Measurements from ENCODE around the gene UCK2.

UCK2 gene

GRCh38 chr1:165884009-165884689 lies 56.7 kb downstream of the UCK2 start:
- DNase-seq: no peak

GRCh38 chr1:165884690-165885304 lies 57.4 kb downstream of the UCK2 start:
- DNase-seq: no peak

DNA sequence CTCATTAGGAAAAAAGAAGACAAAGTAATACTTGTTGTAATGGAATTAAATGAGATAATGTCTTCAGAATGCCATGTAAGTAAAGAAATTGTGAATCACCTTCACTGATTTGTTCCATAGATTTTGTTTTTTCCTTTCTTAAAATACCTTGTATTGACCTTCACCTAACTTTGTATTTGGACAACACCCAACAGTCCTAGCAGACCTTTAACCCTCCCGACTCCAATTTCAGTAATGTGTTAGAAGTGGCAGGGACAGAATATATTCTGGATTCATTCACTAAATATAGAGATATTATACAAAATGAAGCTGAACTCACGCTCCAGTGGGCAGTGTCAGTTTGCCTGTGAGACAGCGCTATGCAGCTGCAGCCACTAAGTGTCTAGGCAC lies 57.9 kb downstream of the UCK2 start:
- DNase-seq: no peak

DNA sequence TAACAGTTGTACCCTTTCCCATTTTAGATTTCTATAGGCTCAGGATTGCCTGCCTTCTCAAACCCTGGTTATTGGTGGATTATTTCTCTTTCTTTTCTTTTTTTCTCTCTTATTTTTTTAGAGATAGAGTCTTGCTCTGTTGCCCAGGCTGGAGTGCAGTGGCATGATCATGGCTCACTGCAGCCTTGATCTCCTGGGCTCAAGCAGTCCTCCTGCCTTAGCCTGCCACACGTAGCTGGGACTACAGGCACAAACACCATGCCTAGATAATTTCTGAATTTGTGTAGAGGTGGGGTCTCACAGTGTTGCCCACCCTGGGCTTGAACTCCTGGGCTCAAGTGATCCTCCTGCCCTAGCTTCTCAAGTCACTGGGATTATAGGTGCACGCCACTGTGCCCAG lies 58.8 kb downstream of the UCK2 start:
- no peak for DNase-seq

DNA sequence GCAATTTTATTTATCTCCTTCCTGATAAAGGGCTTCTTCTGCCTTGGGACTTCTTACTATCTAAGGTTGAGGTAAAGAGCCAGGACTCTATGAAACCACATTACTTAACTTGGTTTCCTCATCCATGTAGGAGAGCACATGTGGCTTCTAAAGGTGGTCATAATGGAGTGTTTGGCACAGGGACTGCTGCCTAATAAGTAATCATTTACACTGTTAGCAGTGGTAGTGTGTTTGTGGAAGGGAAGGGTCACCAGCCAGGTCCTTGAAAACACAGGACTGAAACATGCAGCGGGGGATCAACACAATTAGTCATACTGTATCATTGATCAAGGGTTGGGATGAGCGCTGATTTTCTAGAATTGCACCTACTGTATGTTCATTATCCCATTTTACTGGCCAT lies 59.6 kb downstream of the UCK2 start:
- no peak for DNase-seq

DNA sequence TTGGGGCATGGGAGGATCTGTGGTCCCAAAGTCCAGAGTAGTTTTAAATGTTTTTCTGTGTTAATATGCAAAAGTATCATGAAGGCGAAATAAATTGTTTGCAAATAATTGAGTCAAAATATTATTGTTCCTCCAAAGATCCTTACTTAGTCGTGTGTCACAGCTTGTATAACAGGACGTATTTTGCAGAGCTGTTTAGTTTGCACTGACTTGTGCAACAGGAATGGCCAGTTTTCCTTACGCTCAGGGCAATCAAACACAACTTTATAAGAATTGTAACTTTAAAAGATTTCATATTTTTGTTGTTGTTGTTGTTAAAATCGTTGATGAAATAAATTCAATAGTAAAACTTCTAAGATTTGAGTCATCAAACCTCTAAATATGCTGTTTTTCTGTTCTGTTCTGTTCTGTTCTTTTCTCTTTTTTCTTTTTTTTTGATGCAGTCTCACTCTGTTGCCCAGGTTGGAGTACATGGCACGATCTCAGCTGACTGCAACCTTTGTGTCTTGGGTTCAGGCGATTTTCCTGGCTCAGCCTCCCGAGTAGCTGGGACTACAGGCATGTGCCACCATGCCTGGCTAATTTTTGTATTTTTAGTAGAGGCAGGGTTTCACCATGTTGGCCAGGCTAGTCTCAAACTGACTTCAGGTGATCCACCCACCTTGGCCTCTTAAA lies 60.6 kb downstream of the UCK2 start:
- no peak for DNase-seq

DNA sequence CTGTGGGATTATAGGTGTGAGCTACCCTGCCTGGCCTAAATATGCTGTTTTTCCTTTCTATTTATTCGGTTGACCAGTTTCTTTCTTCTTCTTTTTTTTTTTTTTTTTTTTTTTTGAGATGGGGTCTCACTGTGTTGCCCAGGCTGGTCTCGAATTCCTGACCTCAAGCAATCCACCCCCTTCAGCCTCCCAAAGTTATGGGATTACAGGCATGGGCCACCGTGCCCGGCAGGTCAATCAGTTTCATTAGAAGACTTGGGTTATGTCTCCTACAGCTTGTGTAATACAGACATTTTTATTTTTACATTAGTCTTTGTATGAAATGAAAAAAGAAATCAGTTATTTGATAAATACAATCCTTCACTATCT lies 61.1 kb downstream of the UCK2 start:
- DNase-seq: no peak

- no peak for DNase-seq
Measured at GRCh38 chr1:165890684-165891083, 63.3 kb downstream of the UCK2 start.

- DNase-seq: no peak
Measured at GRCh38 chr1:165891111-165891860, 63.9 kb downstream of the UCK2 start.

GRCh38 chr1:165892935-165893334 lies 65.5 kb downstream of the UCK2 start:
- DNase-seq: no peak

DNA sequence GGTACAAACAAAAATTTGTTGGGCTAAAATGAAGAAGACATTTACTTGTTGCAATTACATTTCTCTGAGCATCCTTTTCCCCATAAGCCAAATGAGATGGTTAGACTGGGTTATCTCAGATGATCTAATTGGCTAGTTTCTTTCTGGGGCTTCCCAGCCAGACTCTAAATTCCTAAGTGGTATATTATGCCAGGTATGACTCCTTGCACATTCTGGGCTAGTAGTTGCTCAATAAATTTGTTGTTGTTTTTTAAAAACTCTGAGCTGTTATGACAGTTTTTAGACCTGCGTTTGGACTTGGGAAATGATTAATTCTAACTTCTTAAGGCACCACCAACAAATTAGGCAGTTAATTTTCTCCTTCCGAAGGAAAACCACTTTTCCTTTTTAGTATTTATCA lies 66.1 kb downstream of the UCK2 start:
- DNase-seq: no peak

DNA sequence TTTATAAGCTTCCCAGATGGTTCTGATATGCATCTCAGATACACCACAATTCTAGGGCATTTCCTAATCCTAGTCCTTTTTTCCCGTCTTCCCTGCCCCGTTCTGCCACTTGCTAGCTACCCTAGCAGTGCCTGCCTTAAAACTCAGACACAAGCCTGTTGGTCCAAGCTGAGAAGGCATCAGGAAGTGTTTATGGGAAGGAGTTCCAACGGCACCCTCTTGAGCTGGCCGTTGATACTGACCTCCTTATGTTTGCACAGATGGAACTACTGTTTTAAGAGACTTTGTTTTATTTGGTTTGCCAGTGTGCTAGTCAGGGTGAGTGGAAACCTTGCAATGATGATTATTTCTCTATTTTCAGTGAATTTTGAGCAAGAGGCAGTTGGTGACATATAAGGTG lies 67.2 kb downstream of the UCK2 start:
- DNase-seq: no peak

DNA sequence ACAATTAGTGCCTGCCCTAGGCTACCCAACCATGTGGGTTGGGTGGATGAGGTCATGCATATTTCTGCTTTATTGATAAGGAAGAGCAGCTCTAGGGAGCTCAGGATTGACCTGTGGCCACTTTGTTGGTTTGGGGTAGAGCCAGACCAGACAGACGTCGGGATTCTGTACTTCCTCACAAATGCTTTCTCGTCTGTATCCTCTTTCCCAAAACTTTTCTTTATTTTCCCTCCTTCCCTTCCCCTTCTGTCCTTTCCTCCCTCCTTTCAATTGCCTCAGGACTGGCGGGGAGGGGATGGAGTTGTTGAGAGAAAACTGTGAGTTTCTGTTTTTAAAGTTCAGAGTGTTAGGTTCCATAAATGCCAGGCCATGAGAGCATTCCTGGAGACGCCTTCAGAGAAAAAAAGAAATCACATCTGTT lies 68.0 kb downstream of the UCK2 start:
- no peak for DNase-seq

DNA sequence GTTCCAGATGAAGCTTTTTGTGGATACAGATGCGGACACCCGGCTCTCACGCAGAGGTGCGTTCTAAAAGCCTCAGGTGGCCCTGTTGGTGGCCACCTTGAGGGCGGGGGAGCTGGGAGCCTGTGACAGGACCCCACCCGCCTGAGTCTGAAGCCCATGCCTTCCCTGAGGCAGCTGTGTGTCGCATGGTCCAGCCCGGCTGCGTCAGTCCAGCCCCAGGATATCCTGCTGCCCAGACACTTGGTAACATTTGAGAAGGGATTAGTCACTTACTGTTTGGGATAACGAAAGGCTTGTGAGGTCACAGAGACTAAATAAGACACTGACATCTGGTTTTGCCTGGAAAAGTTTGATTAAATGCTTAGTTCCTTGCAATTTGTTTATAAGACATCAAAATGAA lies 68.9 kb downstream of the UCK2 start:
- DNase-seq: no peak

DNA sequence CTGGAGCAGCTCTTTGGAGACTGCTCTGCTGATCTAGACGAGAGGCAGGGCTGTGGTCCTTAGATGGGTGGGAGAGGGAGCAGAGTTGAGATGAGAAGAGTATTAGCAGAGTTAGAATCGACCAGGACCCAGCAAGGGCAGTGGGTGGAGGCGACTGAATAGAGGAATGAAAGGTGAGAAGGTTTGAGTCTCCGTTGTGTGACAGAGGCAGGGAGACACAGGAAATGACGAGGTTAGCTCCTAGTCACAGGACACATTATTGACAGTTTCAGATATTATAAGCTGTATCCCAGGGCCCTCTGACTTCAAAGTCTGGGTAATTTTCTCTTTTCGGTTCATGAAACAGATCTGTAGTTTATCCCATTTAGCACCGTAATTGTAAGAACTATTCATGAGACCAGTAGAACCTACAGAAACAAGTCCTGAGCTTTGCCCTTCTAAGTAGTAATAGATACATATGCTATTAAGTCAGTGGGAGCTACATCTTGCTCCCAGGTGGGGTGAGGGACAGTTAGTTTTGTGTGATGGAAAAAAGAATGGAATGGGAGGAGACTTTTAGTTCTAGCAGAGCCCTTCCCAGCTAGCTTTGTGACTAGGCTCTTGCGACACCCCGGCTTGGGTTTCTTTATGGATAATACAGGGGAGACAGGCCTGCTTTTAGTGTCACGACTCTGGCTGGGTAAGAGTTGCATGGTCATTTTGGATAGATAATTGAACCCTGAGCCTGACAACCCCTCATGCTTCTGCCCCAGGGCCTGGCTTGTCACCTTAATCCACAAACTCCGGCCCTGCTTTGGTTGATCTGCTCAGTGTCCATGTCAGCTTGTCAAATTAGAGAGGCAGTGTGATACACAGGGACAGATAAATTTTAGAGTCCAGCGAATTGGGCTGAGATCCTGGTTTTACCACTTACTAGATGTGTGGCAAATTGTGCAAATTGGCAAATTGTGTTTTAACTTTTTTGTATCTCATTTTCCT lies 70.2 kb downstream of the UCK2 start:
- DNase-seq: no peak

DNA sequence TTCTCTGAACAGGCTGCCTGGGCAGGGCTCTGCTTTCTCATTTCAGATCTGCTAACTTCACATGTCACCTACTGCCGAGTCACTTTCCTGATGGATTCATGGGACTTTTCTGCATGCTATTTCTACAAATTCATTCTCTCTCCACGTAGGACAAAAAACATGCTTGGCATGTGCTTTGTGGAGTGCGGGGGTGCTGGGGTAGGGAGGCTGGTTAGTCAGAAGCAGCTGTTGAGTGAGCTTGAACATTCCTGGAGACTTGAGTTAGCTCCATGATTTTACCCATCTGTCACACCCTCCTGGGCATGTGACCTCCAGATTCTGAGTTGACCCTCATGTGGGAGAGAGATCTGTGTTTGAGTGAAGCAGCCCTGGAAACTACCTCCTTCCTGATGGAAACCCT lies 71.4 kb downstream of the UCK2 start:
- DNase-seq: no peak

- DNase-seq: no peak
Measured at GRCh38 chr1:165899461-165899941, 72.1 kb downstream of the UCK2 start.

GRCh38 chr1:165900576-165901380 lies 73.4 kb downstream of the UCK2 start:
- DNase-seq: no peak

- DNase-seq: no peak
Measured at GRCh38 chr1:165902565-165902964, 75.2 kb downstream of the UCK2 start.

DNA sequence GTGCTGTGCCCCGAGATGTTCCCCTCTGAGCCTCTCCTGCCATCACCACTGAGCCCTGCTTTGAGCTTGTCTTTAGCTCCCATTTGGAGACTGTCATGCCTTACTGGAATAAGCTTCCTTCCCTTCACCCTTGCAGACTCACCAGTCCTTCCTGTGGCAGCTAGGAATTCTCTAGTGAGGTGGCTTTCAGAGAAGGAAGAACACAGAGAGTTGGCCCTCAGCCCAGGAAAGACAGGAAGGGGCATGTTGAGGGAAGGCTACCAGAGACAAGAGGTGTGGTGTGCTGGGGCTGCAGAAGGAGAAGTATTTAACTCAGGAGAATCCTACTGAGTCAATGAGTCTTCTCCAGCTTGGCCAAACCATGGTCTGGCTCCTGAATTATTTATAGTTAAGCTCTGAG lies 76.3 kb downstream of the UCK2 start:
- DNase-seq: no peak

DNA sequence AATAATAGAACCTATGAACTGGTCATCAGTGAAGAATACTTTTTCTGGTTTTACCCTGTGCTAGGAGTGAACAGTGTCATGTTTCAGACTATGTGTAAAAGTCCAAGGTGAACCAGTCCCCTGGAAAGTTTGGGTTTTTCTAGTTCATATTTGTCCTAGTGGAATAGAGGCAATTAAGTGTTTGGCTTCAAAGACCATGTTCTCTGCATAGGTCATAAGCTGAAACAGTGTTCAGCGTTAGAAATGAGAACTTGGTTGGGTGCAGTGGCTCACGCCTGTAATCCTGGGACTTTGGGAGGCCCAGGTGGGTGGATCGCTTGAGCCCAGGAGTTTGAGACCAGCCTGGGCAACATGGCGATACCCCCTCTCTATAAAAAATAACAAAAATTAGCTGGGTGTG lies 77.5 kb downstream of the UCK2 start:
- DNase-seq: no peak

GRCh38 chr1:165905853-165906252 lies 78.4 kb downstream of the UCK2 start:
- no peak for DNase-seq
